ENCODE measurements around the gene LCN9.

The LCN9 gene

GRCh38 chr9:135673941-135674340 lies 10.8 kb downstream of the LCN9 start:
- Histone ChIP-seq H2AFZ (ENCODE audit: low read length, unreplicated experiment) (no peak overlapping the region), H3K27me3 (ENCODE audit: insufficient read depth, low read length) (peaks cover 27% of the 10 kb centered on the region), H3K27ac (ENCODE audit: low read depth, low read length) (no peak overlapping the region)

GRCh38 chr9:135674977-135675376 lies 11.9 kb downstream of the LCN9 start:
- Histone ChIP-seq H3K79me2 (ENCODE audit: control insufficient read depth, insufficient read depth, low read length, unreplicated experiment) (no peaks in the 10 kb centered on the region), H3K27me3 (ENCODE audit: insufficient read depth, low read length) (peaks cover 27% of the 10 kb centered on the region), H3K4me1 (ENCODE audit: control insufficient read depth, insufficient read depth, low read length, unreplicated experiment) (no peaks in the 10 kb centered on the region), H3K27ac (ENCODE audit: low read depth, low read length) (no peak overlapping the region), H3K4me3 (ENCODE audit: low read depth, low read length) (no peak overlapping the region), H2AFZ (ENCODE audit: low read length, unreplicated experiment) (no peak overlapping the region), H3K36me3 (ENCODE audit: insufficient read depth, low read length) (no peaks in the 10 kb centered on the region)

More at GRCh38 chr9:135673941-135674340, 10.8 kb downstream of the LCN9 start:
- Histone ChIP-seq H3K79me2 (ENCODE audit: control insufficient read depth, insufficient read depth, low read length, unreplicated experiment) (no peaks in the 10 kb centered on the region), H3K36me3 (ENCODE audit: insufficient read depth, low read length) (no peaks in the 10 kb centered on the region), H3K4me3 (ENCODE audit: low read depth, low read length) (no peak overlapping the region), H3K4me1 (ENCODE audit: control insufficient read depth, insufficient read depth, low read length, unreplicated experiment) (no peaks in the 10 kb centered on the region)

DNA sequence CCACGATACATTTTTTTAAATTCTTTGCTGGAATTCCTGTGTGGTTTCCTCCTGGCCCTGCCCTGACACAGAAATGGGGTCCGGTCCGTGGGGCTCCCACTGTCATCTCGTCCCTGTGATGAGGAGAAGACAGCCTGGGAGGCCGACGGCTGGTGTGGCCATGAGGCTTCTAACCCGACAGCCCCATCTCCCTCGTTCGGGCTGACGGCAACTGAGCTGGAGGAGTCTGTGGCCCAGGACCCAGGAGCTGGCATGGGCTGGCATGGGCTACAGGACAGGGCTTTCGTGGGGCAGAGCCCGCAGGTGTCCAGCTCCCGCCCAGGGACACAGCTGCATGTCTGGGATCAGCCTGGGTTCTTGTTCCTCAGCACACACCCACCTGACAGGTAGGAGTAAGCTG lies 13.8 kb downstream of the LCN9 start:
- no peak overlapping the region for H3K4me3 ChIP-seq (ENCODE audit: low read depth, low read length)
- H3K27ac ChIP-seq (ENCODE audit: low read depth, low read length): no peak overlapping the region
- H3K79me2 ChIP-seq (ENCODE audit: control insufficient read depth, insufficient read depth, low read length, unreplicated experiment): no peaks in the 10 kb centered on the region
- peaks cover 25% of the 10 kb centered on the region for H3K27me3 ChIP-seq (ENCODE audit: insufficient read depth, low read length)
- no peak overlapping the region for H2AFZ ChIP-seq (ENCODE audit: low read length, unreplicated experiment)
- no peaks in the 10 kb centered on the region for H3K36me3 ChIP-seq (ENCODE audit: insufficient read depth, low read length)
- H3K4me1 ChIP-seq (ENCODE audit: control insufficient read depth, insufficient read depth, low read length, unreplicated experiment): no peaks in the 10 kb centered on the region

DNA sequence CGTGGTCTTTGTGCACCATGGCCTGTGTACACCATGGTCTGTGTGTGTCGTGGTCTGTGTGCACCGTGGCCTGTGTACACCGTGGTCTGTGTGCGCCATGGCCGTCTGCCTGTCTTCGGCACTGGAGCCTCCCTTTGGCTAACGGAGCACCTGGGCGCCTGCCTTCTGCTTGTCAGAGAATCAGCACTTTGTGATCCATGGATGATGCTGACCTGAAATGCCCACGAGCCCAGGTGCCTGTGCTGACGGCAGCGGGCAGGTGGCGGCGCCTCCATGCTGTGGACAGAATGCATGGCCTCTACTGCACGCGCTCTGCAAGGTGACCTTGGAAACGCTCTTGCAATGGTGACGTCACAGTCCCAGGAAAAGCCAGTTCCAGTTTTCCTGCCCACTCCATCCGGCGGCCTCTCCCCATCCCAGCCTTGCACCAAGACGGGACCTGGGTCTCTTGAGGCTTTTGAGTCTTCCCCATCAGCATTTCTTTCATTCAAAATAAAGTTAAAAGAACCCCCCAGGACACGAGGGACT lies 14.6 kb downstream of the LCN9 start:
- Histone ChIP-seq H3K36me3 (ENCODE audit: insufficient read depth, low read length) (no peaks in the 10 kb centered on the region), H2AFZ (ENCODE audit: low read length, unreplicated experiment) (no peak overlapping the region), H3K79me2 (ENCODE audit: control insufficient read depth, insufficient read depth, low read length, unreplicated experiment) (no peaks in the 10 kb centered on the region), H3K27ac (ENCODE audit: low read depth, low read length) (no peak overlapping the region), H3K4me3 (ENCODE audit: low read depth, low read length) (no peak overlapping the region), H3K27me3 (ENCODE audit: insufficient read depth, low read length) (peaks cover 19% of the 10 kb centered on the region), H3K4me1 (ENCODE audit: control insufficient read depth, insufficient read depth, low read length, unreplicated experiment) (no peaks in the 10 kb centered on the region)

DNA sequence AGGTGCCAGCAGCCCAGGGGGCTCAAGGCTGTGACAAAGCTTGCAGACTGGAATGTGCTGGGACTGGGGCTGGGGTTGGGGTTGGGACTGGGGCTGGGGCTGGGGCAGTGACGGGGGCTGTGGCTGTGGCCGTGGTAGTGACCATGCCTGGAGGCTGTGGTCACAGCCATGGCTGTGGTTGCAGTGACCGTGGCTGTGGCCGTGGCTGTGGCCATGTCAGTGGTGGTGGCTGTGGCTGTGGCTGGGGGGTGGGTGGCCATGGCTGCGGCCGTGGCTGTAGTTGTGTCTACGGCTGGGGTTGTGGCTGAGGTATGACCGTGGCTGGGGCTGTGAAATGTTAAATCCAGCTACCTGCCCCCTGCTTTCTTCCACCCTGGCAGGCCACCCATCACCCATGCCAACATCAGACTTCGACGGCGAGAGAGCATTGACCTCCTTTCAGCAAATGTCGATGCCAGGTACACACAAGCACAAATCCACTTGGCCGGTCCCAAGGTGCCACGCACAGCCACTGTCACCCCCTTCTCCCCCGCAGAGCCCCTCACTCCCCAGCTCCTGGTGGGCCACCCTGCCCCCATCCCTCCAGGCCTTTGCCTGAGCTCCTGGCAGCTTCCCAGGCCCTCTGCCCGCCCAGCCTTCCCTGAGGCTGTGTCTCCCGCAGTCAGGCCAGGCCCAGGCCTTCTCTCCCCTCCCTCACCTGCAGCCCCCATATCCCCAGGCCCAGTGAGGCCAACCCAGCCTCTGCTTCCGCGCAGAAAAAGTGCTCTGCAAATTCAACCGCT lies 15.3 kb downstream of the LCN9 start:
- H3K4me1 ChIP-seq (ENCODE audit: control insufficient read depth, insufficient read depth, low read length, unreplicated experiment): no peaks in the 10 kb centered on the region
- H3K4me3 ChIP-seq (ENCODE audit: low read depth, low read length): no peak overlapping the region
- no peak overlapping the region for H2AFZ ChIP-seq (ENCODE audit: low read length, unreplicated experiment)
- H3K36me3 ChIP-seq (ENCODE audit: insufficient read depth, low read length): no peaks in the 10 kb centered on the region
- no peak overlapping the region for H3K27ac ChIP-seq (ENCODE audit: low read depth, low read length)
- H3K27me3 ChIP-seq (ENCODE audit: insufficient read depth, low read length): peaks cover 15% of the 10 kb centered on the region
- no peaks in the 10 kb centered on the region for H3K79me2 ChIP-seq (ENCODE audit: control insufficient read depth, insufficient read depth, low read length, unreplicated experiment)

GRCh38 chr9:135680056-135680455 lies 16.9 kb downstream of the LCN9 start:
- no peaks in the 10 kb centered on the region for H3K4me1 ChIP-seq (ENCODE audit: control insufficient read depth, insufficient read depth, low read length, unreplicated experiment)
- H3K4me3 ChIP-seq (ENCODE audit: low read depth, low read length): no peak overlapping the region
- H3K27me3 ChIP-seq (ENCODE audit: insufficient read depth, low read length): peaks cover 18% of the 10 kb centered on the region
- no peak overlapping the region for H3K27ac ChIP-seq (ENCODE audit: low read depth, low read length)
- H3K36me3 ChIP-seq (ENCODE audit: insufficient read depth, low read length): no peaks in the 10 kb centered on the region
- no peaks in the 10 kb centered on the region for H3K79me2 ChIP-seq (ENCODE audit: control insufficient read depth, insufficient read depth, low read length, unreplicated experiment)
- no peak overlapping the region for H2AFZ ChIP-seq (ENCODE audit: low read length, unreplicated experiment)

DNA sequence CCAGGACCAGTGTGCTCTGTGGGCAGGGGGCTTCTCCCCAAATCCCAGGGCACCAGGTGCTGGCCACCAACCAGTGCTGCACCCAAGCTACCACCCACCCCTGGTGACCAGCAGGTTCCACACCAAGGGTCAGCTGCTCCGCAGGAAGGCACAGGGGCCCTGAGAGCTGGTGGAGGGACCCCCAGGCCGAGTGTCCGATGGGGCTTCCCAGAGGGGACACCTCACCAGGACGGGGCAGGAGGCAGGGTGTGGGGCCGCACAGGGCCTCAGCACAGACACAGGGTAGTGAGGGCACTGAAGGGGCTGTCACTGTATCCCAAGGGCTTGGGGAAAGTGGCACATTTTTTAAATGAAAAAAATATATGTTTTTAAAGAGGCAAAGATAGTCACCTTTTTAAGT lies 18.1 kb downstream of the LCN9 start:
- no peak overlapping the region for H3K27ac ChIP-seq (ENCODE audit: low read depth, low read length)
- no peak overlapping the region for H3K4me3 ChIP-seq (ENCODE audit: low read depth, low read length)
- H3K4me1 ChIP-seq (ENCODE audit: control insufficient read depth, insufficient read depth, low read length, unreplicated experiment): no peaks in the 10 kb centered on the region
- H3K27me3 ChIP-seq (ENCODE audit: insufficient read depth, low read length): peaks cover 16% of the 10 kb centered on the region
- no peaks in the 10 kb centered on the region for H3K79me2 ChIP-seq (ENCODE audit: control insufficient read depth, insufficient read depth, low read length, unreplicated experiment)
- no peaks in the 10 kb centered on the region for H3K36me3 ChIP-seq (ENCODE audit: insufficient read depth, low read length)
- no peak overlapping the region for H2AFZ ChIP-seq (ENCODE audit: low read length, unreplicated experiment)

GRCh38 chr9:135683401-135684034 lies 20.4 kb downstream of the LCN9 start:
- H3K27me3 ChIP-seq (ENCODE audit: insufficient read depth, low read length): peaks cover 16% of the 10 kb centered on the region
- H3K36me3 ChIP-seq (ENCODE audit: insufficient read depth, low read length): no peaks in the 10 kb centered on the region
- no peaks in the 10 kb centered on the region for H3K79me2 ChIP-seq (ENCODE audit: control insufficient read depth, insufficient read depth, low read length, unreplicated experiment)
- H3K4me3 ChIP-seq (ENCODE audit: low read depth, low read length): no peak overlapping the region
- no peak overlapping the region for H2AFZ ChIP-seq (ENCODE audit: low read length, unreplicated experiment)
- H3K27ac ChIP-seq (ENCODE audit: low read depth, low read length): no peak overlapping the region
- H3K4me1 ChIP-seq (ENCODE audit: control insufficient read depth, insufficient read depth, low read length, unreplicated experiment): no peaks in the 10 kb centered on the region

GRCh38 chr9:135684691-135685090 lies 21.6 kb downstream of the LCN9 start:
- no peak overlapping the region for H3K27ac ChIP-seq (ENCODE audit: low read depth, low read length)
- H3K4me3 ChIP-seq (ENCODE audit: low read depth, low read length): no peak overlapping the region
- H3K27me3 ChIP-seq (ENCODE audit: insufficient read depth, low read length): peaks cover 16% of the 10 kb centered on the region
- no peak overlapping the region for H2AFZ ChIP-seq (ENCODE audit: low read length, unreplicated experiment)
- H3K4me1 ChIP-seq (ENCODE audit: control insufficient read depth, insufficient read depth, low read length, unreplicated experiment): no peaks in the 10 kb centered on the region
- no peaks in the 10 kb centered on the region for H3K79me2 ChIP-seq (ENCODE audit: control insufficient read depth, insufficient read depth, low read length, unreplicated experiment)
- no peaks in the 10 kb centered on the region for H3K36me3 ChIP-seq (ENCODE audit: insufficient read depth, low read length)

- Histone ChIP-seq H3K4me1 (ENCODE audit: control insufficient read depth, insufficient read depth, low read length, unreplicated experiment) (no peaks in the 10 kb centered on the region), H3K27me3 (ENCODE audit: insufficient read depth, low read length) (peaks cover 11% of the 10 kb centered on the region; the same call in 1 of the 2 replicates), H3K4me3 (ENCODE audit: low read depth, low read length) (no peak overlapping the region), H3K36me3 (ENCODE audit: insufficient read depth, low read length) (no peaks in the 10 kb centered on the region), H3K27ac (ENCODE audit: low read depth, low read length) (no peak overlapping the region), H2AFZ (ENCODE audit: low read length, unreplicated experiment) (no peak overlapping the region), H3K79me2 (ENCODE audit: control insufficient read depth, insufficient read depth, low read length, unreplicated experiment) (no peaks in the 10 kb centered on the region)
Measured at GRCh38 chr9:135687216-135687615, 24.1 kb downstream of the LCN9 start.

DNA sequence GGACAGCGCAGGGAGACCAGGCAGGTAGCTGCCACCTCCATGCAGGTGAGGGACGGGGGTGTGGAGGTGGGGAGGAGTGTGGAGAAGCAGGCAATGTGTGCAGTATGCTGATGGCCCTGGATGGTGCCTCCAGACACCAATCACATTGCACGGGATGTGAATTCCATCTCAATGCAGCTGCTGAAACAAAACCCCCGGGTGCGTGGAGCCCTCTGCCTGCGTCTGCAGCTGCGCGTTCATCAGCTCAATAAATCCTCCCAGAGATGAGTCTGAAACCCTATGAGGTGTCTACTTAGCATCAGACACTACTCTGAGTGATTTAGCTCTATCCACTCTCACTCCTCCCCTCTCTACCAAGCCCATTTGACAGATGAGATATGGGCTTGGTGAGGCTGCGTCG lies 25.9 kb downstream of the LCN9 start:
- Histone ChIP-seq H2AFZ (ENCODE audit: low read length, unreplicated experiment) (no peak overlapping the region), H3K79me2 (ENCODE audit: control insufficient read depth, insufficient read depth, low read length, unreplicated experiment) (no peaks in the 10 kb centered on the region)

More for the DNA sequence above, 25.9 kb downstream of the LCN9 start:
- peaks cover 6% of the 10 kb centered on the region for H3K27me3 ChIP-seq (ENCODE audit: insufficient read depth, low read length)
- H3K4me1 ChIP-seq (ENCODE audit: control insufficient read depth, insufficient read depth, low read length, unreplicated experiment): peaks cover 7% of the 10 kb centered on the region
- H3K36me3 ChIP-seq (ENCODE audit: insufficient read depth, low read length): no peaks in the 10 kb centered on the region
- no peak overlapping the region for H3K4me3 ChIP-seq (ENCODE audit: low read depth, low read length)
- no peak overlapping the region for H3K27ac ChIP-seq (ENCODE audit: low read depth, low read length)

All from ACC112 (cell line).